Erythroblast (primary cell): ENCODE measurements around the gene SLU7.

Experiments
- GATA1 ChIP-seq: IDR thresholded peaks from 2 replicates; pipeline ENCODE4 v1.6.1; 2011; ENCODE audit warnings: low read depth, mild to moderate bottlenecking, control low read depth, low read length, moderate library complexity
- POLR2A ChIP-seq: IDR thresholded peaks from 2 replicates; pipeline ENCODE4 v1.6.1; 2011; ENCODE audit warnings: mild to moderate bottlenecking, low read length

- no peak for TF ChIP-seq POLR2A
- TF ChIP-seq GATA1 = no peak
Observed at GRCh38 chr5:160376416-160376815, 42.5 kb downstream of the SLU7 start.
